Measurements from ENCODE around the gene RPLP1.

DNA sequence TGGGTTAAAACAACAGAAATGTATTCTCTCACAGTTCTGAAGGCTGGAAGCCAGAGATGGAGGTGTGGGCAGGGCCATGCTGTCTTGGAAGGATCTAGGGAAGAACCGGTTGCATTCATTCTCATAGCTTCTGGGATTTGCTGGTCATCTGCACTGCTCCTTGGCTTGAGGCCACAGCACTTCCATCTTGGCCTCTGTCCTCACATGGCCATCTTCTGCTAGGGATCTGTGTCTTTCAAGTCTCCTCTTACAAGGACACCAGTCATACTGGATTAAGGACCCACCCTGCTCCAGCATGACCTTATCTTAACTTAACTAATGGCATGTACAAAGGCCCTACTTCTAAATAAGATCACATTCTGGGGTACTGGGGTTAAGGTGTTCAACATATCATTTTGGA, 47.7 kb downstream of the RPLP1 start:
- TF ChIP-seq POLR2A (IDR thresholded peaks at IDR 0.05), result no peak
- TF ChIP-seq, protein P1, sequence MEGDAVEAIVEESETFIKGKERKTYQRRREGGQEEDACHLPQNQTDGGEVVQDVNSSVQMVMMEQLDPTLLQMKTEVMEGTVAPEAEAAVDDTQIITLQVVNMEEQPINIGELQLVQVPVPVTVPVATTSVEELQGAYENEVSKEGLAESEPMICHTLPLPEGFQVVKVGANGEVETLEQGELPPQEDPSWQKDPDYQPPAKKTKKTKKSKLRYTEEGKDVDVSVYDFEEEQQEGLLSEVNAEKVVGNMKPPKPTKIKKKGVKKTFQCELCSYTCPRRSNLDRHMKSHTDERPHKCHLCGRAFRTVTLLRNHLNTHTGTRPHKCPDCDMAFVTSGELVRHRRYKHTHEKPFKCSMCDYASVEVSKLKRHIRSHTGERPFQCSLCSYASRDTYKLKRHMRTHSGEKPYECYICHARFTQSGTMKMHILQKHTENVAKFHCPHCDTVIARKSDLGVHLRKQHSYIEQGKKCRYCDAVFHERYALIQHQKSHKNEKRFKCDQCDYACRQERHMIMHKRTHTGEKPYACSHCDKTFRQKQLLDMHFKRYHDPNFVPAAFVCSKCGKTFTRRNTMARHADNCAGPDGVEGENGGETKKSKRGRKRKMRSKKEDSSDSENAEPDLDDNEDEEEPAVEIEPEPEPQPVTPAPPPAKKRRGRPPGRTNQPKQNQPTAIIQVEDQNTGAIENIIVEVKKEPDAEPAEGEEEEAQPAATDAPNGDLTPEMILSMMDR (IDR thresholded peaks at IDR 0.05), result no peak
